Kidney (tissue), 22 donors: Measurements from ENCODE around the gene BRI3BP. TPM values are rescaled to one million over a fixed set of nuclear protein-coding genes. Genes with fewer than 3 reads are reported as not detected.

Experiments used
- DNase-seq, 5 donors: peaks; one replicate each; pipeline ENCODE4 v3.0.0-alpha.2; 2013 to 2020
- FAIRE-seq: peaks from 2 replicates; lab custom pipeline; 2012; peaks lifted over from hg19 to GRCh38; lab: Jason Lieb, UNC
- H3K27ac ChIP-seq, 2 donors: one replicate each; pipeline ENCODE4 v1.7.0; 2013; ENCODE audit warnings: low read depth in 2 of 2, low read length in 2 of 2, inconsistent platforms in 1 of 2
- H3K27me3 ChIP-seq: one replicate; pipeline ENCODE4 v1.7.1; 2013; ENCODE audit warnings: low read length, inconsistent platforms; ENCODE audit not compliant: control insufficient read depth, insufficient read depth
- H3K36me3 ChIP-seq, 3 donors: one replicate each; pipeline versions ENCODE4 v1.7.0 to v1.7.1; 2013; ENCODE audit warnings: low read length in 3 of 3, control low read depth in 1 of 3, inconsistent platforms in 1 of 3; ENCODE audit not compliant: insufficient read depth in 3 of 3, control insufficient read depth in 2 of 3
- H3K4me1 ChIP-seq, 3 donors: one replicate each; pipeline versions ENCODE4 v1.7.0 to v1.7.1; 2013; ENCODE audit warnings: low read length in 3 of 3, inconsistent platforms in 1 of 3, low read depth in 1 of 3; ENCODE audit not compliant: control insufficient read depth in 2 of 3, insufficient read depth in 2 of 3
- H3K4me3 ChIP-seq, 3 donors: one replicate each; pipeline versions ENCODE4 v1.7.0 to v1.8.1; 2013; ENCODE audit warnings: low read length in 3 of 3, control low read depth in 1 of 3, inconsistent platforms in 1 of 3
- H3K9ac ChIP-seq, 3 donors: one replicate each; pipeline versions ENCODE4 v1.7.0 to v1.7.1; 2013; ENCODE audit warnings: low read length in 3 of 3, control low read depth in 1 of 3, inconsistent platforms in 1 of 3
- H3K9me3 ChIP-seq, 3 donors: one replicate each; pipeline versions ENCODE4 v1.7.0 to v1.7.1; 2013; ENCODE audit warnings: low read length in 3 of 3, control low read depth in 1 of 3, inconsistent platforms in 1 of 3; ENCODE audit not compliant: control insufficient read depth in 2 of 3, insufficient read depth in 1 of 3
- intact Hi-C: fragments of 100-400 bp; cut with DNase I; formaldehyde crosslinking; loops from one replicate; pipeline ENCODE4 v1.11.1; 2022
- long read RNA-seq, 10 donors: library from polyadenylated mRNA in 1 of 10; unstranded in 1 of 10; transcript quantifications; one replicate each; pipeline ENCODE4 v2.0.0 and lab custom pipeline, GENCODE V29; 2021 to 2026
- polyA plus RNA-seq: library from polyadenylated mRNA; stranded (reverse); fragments of 350-450 nt; fragmentation: Illumina TruSeq; extraction: RNeasy Lipid Tissue Mini Kit (QIAGEN cat#74804); gene quantifications from one replicate; pipeline ENCODE4 v1.2.3, GENCODE V29; 2014; ENCODE audit warnings: low read depth, low replicate concordance; ENCODE audit not compliant: insufficient read depth
- total RNA-seq: library from RNA; stranded (reverse); fragmentation: NEBNext Ultra II Directional; extraction: Animal tissue kit (Norgen Biotek cat#: 25700); gene quantifications from one replicate; pipeline ENCODE4 v1.2.1, GENCODE V29; 2021
- TF ChIP-seq, protein P1 (sequence below): IDR thresholded peaks from 3 replicates; pipeline ENCODE4 v1.5.1; 2012; ENCODE audit warnings: mild to moderate bottlenecking, moderate library complexity, borderline replicate concordance; ENCODE audit not compliant: insufficient read depth; ENCODE audit errors: extremely low read depth
- donor health status: control.
- donor health status: control.
- donor health status: control.
- donor health status: control.
- donor health status: control.
- donor health status: DM: yes; HTN: yes; CAD: no.
- donor health status: Normal renal cell carcinoma (clear cell type).

The BRI3BP gene, protein sequence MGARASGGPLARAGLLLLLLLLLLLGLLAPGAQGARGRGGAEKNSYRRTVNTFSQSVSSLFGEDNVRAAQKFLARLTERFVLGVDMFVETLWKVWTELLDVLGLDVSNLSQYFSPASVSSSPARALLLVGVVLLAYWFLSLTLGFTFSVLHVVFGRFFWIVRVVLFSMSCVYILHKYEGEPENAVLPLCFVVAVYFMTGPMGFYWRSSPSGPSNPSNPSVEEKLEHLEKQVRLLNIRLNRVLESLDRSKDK
- 8.8 TPM for total RNA-seq
- 6.8 TPM for polyA plus RNA-seq
- long read RNA-seq, donor 1, full-length matches to known transcripts, result 2 of 2 reads
- long read RNA-seq, donor 1, partial matches to known transcripts, result 0 of 2 reads
- long read RNA-seq, donor 1, other reads (novel, unspliced or antisense), result 0 of 2 reads
- long read RNA-seq, donor 2, full-length matches to known transcripts, result 5 of 10 reads
- long read RNA-seq, donor 2, partial matches to known transcripts, result 5 of 10 reads
- long read RNA-seq, donor 2, other reads (novel, unspliced or antisense), result 0 of 10 reads
- long read RNA-seq, donor 3, full-length matches to known transcripts, result 3 of 3 reads
- long read RNA-seq, donor 3, partial matches to known transcripts, result 0 of 3 reads
- long read RNA-seq, donor 3, other reads (novel, unspliced or antisense), result 0 of 3 reads
- long read RNA-seq, donor 4, full-length matches to known transcripts, result 6 of 6 reads
- long read RNA-seq, donor 4, partial matches to known transcripts, result 0 of 6 reads
- long read RNA-seq, donor 4, other reads (novel, unspliced or antisense), result 0 of 6 reads
- long read RNA-seq, donor 5, result 0 reads
- long read RNA-seq, donor 6, full-length matches to known transcripts, result 2 of 2 reads
- long read RNA-seq, donor 6, partial matches to known transcripts, result 0 of 2 reads
- long read RNA-seq, donor 6, other reads (novel, unspliced or antisense), result 0 of 2 reads
- long read RNA-seq, donor 7, full-length matches to known transcripts, result 11 of 15 reads
- long read RNA-seq, donor 7, partial matches to known transcripts, result 0 of 15 reads
- long read RNA-seq, donor 7, other reads (novel, unspliced or antisense), result 4 of 15 reads
- long read RNA-seq, donor 8, full-length matches to known transcripts, result 3 of 3 reads
- long read RNA-seq, donor 8, partial matches to known transcripts, result 0 of 3 reads
- long read RNA-seq, donor 8, other reads (novel, unspliced or antisense), result 0 of 3 reads
- long read RNA-seq, donor 9, full-length matches to known transcripts, result 1 of 1 reads
- long read RNA-seq, donor 9, partial matches to known transcripts, result 0 of 1 reads
- long read RNA-seq, donor 9, other reads (novel, unspliced or antisense), result 0 of 1 reads
- long read RNA-seq, donor 10, full-length matches to known transcripts, result 4 of 4 reads
- long read RNA-seq, donor 10, partial matches to known transcripts, result 0 of 4 reads
- long read RNA-seq, donor 10, other reads (novel, unspliced or antisense), result 0 of 4 reads

DNA sequence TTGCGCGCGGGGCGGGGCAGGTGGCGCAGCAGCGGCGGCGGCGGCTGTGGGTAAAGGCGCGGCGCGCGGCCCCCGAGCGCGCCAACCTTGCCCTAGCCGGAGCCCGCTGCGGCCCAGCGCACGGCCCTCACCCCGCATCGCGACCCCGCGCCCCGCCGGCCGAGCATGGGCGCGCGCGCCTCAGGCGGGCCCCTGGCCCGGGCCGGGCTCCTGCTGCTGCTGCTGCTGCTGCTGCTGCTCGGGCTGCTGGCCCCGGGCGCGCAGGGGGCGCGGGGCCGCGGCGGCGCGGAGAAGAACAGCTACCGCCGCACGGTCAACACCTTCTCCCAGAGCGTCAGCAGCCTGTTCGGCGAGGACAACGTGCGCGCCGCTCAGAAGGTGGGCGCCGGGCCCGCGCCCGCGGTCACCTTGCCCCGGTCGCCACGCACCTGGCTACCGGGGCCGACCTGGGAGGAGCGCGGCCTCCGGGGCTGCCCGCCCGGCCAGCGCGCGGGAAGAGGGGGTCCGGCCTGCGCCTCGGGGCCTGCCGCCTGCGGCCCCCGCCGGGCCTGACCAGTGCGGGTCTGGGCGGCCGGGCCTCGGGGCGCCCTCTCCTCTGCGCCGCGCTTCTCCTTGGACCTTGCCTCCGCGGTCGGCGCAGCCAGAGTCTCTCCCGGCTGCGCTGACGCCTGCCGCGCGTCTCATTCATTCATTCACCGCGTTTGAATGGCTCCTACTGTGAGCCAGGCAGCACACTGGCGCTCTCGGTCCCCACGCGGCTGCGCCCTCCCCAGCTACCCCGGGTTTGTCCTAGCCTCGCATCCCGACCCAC lies at the start of gene BRI3BP:
Gene BRI3BP (plus strand): TSS at position 20 of the 811 bp plus-strand sequence. CDS start 146 bp downstream, at position 166.
- Histone ChIP-seq H3K9ac (peak within 1 kb of the TSS in 2 of 3 donors; percentile 17 to 70), H3K27me3 (no peaks in the 10 kb centered on the region), H3K36me3 (no peaks in the 10 kb centered on the region), H3K4me1 (peaks cover 0 to 13% (median 2%) of the 10 kb centered on the region in 3 donors), H3K27ac (peak within 1 kb of the TSS in 1 of 2 donors; percentile 51), H3K9me3 (no peaks in the 10 kb centered on the region), H3K4me3 (peak within 1 kb of the TSS; percentile 51 to 82 (median 77))
- intact Hi-C loops, result no loop called here
- DNase-seq (peak in 3 of 5 donors; percentile 32 to 71 (median 67)), FAIRE-seq (no peak)
- TF ChIP-seq, protein P1, sequence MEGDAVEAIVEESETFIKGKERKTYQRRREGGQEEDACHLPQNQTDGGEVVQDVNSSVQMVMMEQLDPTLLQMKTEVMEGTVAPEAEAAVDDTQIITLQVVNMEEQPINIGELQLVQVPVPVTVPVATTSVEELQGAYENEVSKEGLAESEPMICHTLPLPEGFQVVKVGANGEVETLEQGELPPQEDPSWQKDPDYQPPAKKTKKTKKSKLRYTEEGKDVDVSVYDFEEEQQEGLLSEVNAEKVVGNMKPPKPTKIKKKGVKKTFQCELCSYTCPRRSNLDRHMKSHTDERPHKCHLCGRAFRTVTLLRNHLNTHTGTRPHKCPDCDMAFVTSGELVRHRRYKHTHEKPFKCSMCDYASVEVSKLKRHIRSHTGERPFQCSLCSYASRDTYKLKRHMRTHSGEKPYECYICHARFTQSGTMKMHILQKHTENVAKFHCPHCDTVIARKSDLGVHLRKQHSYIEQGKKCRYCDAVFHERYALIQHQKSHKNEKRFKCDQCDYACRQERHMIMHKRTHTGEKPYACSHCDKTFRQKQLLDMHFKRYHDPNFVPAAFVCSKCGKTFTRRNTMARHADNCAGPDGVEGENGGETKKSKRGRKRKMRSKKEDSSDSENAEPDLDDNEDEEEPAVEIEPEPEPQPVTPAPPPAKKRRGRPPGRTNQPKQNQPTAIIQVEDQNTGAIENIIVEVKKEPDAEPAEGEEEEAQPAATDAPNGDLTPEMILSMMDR, result no peak

DNA sequence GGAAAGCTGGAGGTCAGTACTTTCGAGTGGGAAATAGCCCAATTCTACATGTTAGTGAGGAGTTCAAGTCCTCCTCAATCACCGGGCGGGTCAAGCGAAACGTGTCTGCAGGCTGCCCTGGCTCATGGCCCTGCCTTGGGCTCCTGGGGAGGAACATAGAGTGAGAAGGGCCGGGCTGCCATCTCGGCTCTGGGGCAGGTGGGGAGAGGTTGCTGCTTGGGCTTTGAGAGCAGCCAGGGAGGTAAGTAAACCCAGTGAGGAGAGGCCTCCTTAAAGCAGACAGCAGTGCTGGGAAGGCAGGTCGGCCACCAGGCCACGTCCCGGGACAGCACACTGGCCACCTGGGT lies 47.0 kb upstream of the BRI3BP start:
- Histone ChIP-seq H3K27me3 (no peaks in the 10 kb centered on the region), H3K4me3 (no peak overlapping the region), H3K4me1 (no peaks in the 10 kb centered on the region), H3K9ac (no peak overlapping the region), H3K9me3 (no peaks in the 10 kb centered on the region), H3K27ac (no peak overlapping the region), H3K36me3 (peaks cover 0 to 3% (median 1%) of the 10 kb centered on the region in 3 donors)
- no peak for FAIRE-seq
- TF ChIP-seq, protein P1, result no peak
- intact Hi-C loops, result no loop called here
- no peak for DNase-seq

DNA sequence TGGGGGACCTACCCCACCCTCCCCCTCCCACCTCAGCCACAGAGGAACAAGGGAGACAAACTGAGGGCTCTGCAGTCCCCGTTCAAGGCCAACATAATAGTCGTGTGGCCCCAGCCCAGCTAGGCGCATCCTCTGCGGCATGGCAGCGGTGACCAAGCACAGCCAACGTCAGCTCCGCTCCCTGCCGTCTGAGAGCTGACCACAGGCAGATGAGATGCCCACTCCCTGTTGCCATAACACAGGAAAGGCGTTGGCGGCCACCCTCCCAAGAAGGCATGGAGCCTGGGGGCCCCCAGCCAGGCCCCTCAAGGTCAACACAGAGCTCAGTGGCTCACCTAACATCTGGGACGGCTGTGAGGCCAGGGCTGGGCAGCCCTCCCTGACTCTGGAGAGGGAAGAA lies 46.4 kb upstream of the BRI3BP start:
- Histone ChIP-seq H3K4me1 (no peaks in the 10 kb centered on the region), H3K36me3 (peaks cover 0 to 3% (median 2%) of the 10 kb centered on the region in 3 donors), H3K4me3 (no peak overlapping the region), H3K27me3 (no peaks in the 10 kb centered on the region), H3K27ac (no peak overlapping the region), H3K9ac (no peak overlapping the region), H3K9me3 (no peaks in the 10 kb centered on the region)
- FAIRE-seq (no peak), DNase-seq (no peak)
- intact Hi-C loops, result no loop called here
- TF ChIP-seq, protein P1, result no peak
